NB4 (cell line): Measurements from ENCODE around the gene PXMP4.
A peak's percentile ranks its signal among the peaks of the same experiment; 100 is the strongest.

Experiments used
- DNase-seq: peaks from one replicate; pipeline ENCODE4 v3.0.0; 2010; ENCODE audit warnings: low read depth
- H3K4me3 ChIP-seq: one replicate; pipeline ENCODE4 v1.5.1; 2011; ENCODE audit warnings: mild to moderate bottlenecking, low read depth, low read length, moderate library complexity
- CTCF ChIP-seq: IDR thresholded peaks from one replicate; pipeline ENCODE4 v1.5.1; 2012; ENCODE audit warnings: low read depth, low read length
- MAX ChIP-seq: IDR thresholded peaks from 2 replicates; pipeline ENCODE4 v1.6.1; 2011; ENCODE audit warnings: low read depth, low read length
- MYC ChIP-seq: IDR thresholded peaks from 2 replicates; pipeline ENCODE4 v1.6.1; 2011; ENCODE audit warnings: low read depth, low read length
- POLR2A ChIP-seq: IDR thresholded peaks from 2 replicates; pipeline ENCODE4 v1.6.1; 2011; ENCODE audit warnings: mild to moderate bottlenecking; ENCODE audit not compliant: insufficient read length; ENCODE audit errors: extremely low read depth

PXMP4 gene

GRCh38 chr20:33663161-33664084, 56.7 kb downstream of the PXMP4 start:
- peak overlapping the region; percentile 71 for H3K4me3 ChIP-seq
- peak; percentile 90 for DNase-seq
- TF ChIP-seq CTCF (no peak), MYC (no peak), MAX (no peak), POLR2A (peak; percentile 44)

- DNase-seq = no peak
- peak within 1 kb of the TSS; percentile 57 for H3K4me3 ChIP-seq
- TF ChIP-seq POLR2A (no peak), MAX (no peak), CTCF (no peak), MYC (no peak)
Measured at GRCh38 chr20:33662172-33662571, 57.9 kb downstream of the PXMP4 start, which contains the start of gene C20orf144. Gene C20orf144 (plus strand): TSS chr20:33662327. CDS start chr20:33662346, 19 bp downstream.

DNA sequence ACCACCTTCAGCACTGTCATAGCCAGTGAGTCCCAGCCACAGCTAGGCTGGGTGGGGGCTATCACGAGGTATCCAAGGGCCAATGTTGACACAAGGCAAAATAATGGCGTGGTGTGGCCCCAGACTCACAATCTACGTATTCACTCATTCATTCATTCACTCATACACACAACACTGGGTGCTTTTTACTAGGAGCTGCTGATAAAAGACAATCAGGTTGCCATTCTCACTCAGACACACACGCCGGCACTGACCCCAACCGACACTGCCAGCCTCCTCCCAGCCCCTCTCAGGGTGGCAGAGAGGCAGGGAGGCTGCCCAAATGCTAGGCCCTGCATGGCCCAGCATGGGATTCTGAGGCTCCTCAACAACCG, 59.4 kb downstream of the PXMP4 start:
- H3K4me3 ChIP-seq = no peak overlapping the region
- no peak for DNase-seq
- no peak for TF ChIP-seq MYC
- TF ChIP-seq MAX = no peak
- no peak for TF ChIP-seq POLR2A
- no peak for TF ChIP-seq CTCF

DNA sequence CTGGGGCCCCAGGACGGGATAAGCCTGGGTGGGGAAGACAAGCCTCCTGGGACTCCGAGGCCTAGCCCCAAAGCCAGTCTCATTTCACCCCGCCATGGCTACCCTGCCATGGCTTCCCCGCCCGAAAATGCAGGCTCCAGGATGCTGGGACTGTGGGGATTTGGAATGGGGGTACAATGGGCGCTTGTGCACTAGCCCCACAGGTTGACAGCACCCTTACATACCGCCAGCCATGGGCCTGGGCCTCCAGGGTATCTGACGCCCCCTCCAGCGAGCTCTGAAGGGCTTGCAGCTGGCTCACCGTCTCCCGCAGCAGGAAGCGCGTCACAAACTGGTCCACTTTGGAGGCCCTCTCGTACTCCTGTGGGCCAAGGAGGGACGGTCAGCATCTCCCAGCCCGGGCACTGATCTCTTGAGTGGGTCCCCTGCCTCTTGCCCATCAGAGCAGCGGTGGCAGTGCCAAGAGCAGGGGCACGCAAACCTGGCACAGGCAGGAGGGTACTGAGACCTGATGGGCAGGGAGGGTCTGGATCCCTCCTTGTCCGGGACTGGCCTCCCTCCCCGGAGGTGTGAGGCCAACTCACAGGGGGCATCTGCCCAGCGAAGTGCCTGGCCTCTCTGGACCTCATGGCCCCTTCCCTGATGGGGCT, 60.0 kb downstream of the PXMP4 start:
- TF ChIP-seq MYC (no peak), MAX (no peak), CTCF (no peak), POLR2A (no peak)
- H3K4me3 ChIP-seq = no peak overlapping the region
- DNase-seq = no peak

- TF ChIP-seq CTCF (no peak), MAX (no peak)
- no peak overlapping the region for H3K4me3 ChIP-seq
- DNase-seq = no peak
Measured at GRCh38 chr20:33659341-33660034, 60.6 kb downstream of the PXMP4 start.
